Body of pancreas (tissue), 4 donors: ENCODE measurements around the gene HNRNPDL.
"Not testable (repeated sequence)": the region's sequence is repeated elsewhere in the genome, so short reads cannot be mapped to it uniquely, and the experiment has no call there.

Experiments
- POLR2A ChIP-seq, 3 donors: fragments of 450-650 bp; IDR thresholded peaks; one replicate each; pipeline ENCODE4 v1.6.1; 2016; ENCODE audit warnings: antibody characterized with exemption in 3 of 3, mild to moderate bottlenecking in 2 of 3
- TF ChIP-seq, protein P1 (sequence below), 7 experiments: fragments of 450-650 bp in 4 of 7; fragments of 200-600 bp in 3 of 7; sonication (generic) in 3 of 7; IDR thresholded peaks; one replicate each; pipeline ENCODE4 v1.5.1; 2016 to 2019; ENCODE audit warnings: antibody characterized with exemption in 7 of 7

DNA sequence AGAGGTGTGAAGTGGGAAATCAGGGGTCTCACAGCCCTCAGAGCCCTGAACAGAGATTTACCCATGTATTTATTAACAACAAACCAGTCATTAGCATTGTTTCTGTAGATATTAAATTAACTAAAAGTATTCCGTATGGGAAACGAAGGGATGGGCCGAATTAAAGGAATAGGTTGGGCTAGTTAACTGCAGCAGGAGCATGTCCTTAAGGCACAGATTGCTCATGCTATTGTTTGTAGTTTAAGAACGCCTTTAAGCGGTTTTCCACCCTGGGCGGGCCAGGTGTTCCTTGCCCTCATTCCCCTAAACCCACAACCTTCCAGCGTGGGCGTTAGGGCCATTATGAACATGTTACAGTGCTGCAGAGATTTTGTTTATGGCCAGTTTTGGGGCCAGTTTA lies 44.0 kb downstream of the HNRNPDL start:
- TF ChIP-seq, protein P1, sequence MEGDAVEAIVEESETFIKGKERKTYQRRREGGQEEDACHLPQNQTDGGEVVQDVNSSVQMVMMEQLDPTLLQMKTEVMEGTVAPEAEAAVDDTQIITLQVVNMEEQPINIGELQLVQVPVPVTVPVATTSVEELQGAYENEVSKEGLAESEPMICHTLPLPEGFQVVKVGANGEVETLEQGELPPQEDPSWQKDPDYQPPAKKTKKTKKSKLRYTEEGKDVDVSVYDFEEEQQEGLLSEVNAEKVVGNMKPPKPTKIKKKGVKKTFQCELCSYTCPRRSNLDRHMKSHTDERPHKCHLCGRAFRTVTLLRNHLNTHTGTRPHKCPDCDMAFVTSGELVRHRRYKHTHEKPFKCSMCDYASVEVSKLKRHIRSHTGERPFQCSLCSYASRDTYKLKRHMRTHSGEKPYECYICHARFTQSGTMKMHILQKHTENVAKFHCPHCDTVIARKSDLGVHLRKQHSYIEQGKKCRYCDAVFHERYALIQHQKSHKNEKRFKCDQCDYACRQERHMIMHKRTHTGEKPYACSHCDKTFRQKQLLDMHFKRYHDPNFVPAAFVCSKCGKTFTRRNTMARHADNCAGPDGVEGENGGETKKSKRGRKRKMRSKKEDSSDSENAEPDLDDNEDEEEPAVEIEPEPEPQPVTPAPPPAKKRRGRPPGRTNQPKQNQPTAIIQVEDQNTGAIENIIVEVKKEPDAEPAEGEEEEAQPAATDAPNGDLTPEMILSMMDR (IDR thresholded peaks at IDR 0.05), result not testable (repeated sequence)
- not testable (repeated sequence) for TF ChIP-seq POLR2A (IDR thresholded peaks at IDR 0.05)
